ENCODE results near the gene RNPEPL1. TPM values are rescaled to one million over a fixed set of nuclear protein-coding genes. Genes with fewer than 3 reads are reported as not detected.

Gene RNPEPL1
- total RNA-seq, 1 experiment from 2014 or later: 88.2 TPM

DNA sequence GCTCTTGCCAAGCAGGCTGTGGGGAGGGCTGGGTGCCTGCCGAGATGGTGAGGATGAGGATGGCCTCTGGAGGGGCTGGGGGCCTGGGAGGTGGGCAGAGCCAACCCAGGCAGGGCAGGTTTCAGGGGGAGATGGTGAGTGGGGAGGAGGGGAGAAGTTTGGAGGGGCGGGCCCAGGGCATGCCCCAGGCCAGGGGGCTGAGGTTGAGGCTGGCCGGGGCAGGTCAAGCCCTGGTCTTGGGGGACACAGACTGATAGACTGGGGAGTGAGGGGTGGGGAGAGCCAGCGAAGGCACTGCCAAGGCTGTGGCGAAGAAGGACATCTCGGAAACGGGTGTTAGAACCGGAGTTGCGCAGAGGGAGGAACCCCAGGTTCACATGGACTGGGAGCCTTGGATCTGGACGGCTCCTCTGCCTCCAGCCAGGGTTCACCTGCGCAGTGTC is 30.9 kb downstream of the RNPEPL1 start:
- Histone ChIP-seq H3K36me3 (ENCODE audit: control insufficient read depth, insufficient read depth, low read length) (no peaks in the 10 kb centered on the region), H3K4me3 (ENCODE audit: low read depth in 2 of 2, low read length in 2 of 2) (no peak overlapping the region), H3K27me3 (ENCODE audit: control insufficient read depth, insufficient read depth, low read length) (no peaks in the 10 kb centered on the region), H3K9me3 (ENCODE audit: control insufficient read depth, insufficient read depth, low read depth, low read length) (no peaks in the 10 kb centered on the region), H3K4me1 (ENCODE audit: control insufficient read depth, insufficient read depth, low read length) (0 out of 2 replicates have a peak, but pooled peaks cover under 1% of the 10 kb centered on the region), H3K27ac (ENCODE audit: low read length) (no peak overlapping the region)
- CTCF ChIA-PET: no interaction called here
- in situ Hi-C loops (cut with HindIII; ENCODE audit: low pct_unique_long_range_greater_than_20kb, low sequenced_read_pairs) (no loop called here), intact Hi-C loops (cut with micrococcal nuclease; ENCODE audit: unreplicated experiment) (no loop called here)
- ATAC-seq: no peak
- BruUV-seq (replicated peaks): no TSS peak
- POLR2A ChIA-PET: no interaction called here
- no peak for DNase-seq (ENCODE audit: low read depth, low spot score)
- TF ChIP-seq SIN3A (IDR thresholded peaks at IDR 0.05; ENCODE audit: borderline replicate concordance, insufficient read depth, low read depth, low read length) (no peak), TCF7L2 (IDR thresholded peaks at IDR 0.05; ENCODE audit: low read depth, low read length) (no peak), POLR2AphosphoS5 (IDR thresholded peaks at IDR 0.05; ENCODE audit: low read depth, low read length) (no peak)
- TF ChIP-seq, protein P1, sequence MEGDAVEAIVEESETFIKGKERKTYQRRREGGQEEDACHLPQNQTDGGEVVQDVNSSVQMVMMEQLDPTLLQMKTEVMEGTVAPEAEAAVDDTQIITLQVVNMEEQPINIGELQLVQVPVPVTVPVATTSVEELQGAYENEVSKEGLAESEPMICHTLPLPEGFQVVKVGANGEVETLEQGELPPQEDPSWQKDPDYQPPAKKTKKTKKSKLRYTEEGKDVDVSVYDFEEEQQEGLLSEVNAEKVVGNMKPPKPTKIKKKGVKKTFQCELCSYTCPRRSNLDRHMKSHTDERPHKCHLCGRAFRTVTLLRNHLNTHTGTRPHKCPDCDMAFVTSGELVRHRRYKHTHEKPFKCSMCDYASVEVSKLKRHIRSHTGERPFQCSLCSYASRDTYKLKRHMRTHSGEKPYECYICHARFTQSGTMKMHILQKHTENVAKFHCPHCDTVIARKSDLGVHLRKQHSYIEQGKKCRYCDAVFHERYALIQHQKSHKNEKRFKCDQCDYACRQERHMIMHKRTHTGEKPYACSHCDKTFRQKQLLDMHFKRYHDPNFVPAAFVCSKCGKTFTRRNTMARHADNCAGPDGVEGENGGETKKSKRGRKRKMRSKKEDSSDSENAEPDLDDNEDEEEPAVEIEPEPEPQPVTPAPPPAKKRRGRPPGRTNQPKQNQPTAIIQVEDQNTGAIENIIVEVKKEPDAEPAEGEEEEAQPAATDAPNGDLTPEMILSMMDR (IDR thresholded peaks at IDR 0.05): no peak
- TF ChIP-seq, protein P2, sequence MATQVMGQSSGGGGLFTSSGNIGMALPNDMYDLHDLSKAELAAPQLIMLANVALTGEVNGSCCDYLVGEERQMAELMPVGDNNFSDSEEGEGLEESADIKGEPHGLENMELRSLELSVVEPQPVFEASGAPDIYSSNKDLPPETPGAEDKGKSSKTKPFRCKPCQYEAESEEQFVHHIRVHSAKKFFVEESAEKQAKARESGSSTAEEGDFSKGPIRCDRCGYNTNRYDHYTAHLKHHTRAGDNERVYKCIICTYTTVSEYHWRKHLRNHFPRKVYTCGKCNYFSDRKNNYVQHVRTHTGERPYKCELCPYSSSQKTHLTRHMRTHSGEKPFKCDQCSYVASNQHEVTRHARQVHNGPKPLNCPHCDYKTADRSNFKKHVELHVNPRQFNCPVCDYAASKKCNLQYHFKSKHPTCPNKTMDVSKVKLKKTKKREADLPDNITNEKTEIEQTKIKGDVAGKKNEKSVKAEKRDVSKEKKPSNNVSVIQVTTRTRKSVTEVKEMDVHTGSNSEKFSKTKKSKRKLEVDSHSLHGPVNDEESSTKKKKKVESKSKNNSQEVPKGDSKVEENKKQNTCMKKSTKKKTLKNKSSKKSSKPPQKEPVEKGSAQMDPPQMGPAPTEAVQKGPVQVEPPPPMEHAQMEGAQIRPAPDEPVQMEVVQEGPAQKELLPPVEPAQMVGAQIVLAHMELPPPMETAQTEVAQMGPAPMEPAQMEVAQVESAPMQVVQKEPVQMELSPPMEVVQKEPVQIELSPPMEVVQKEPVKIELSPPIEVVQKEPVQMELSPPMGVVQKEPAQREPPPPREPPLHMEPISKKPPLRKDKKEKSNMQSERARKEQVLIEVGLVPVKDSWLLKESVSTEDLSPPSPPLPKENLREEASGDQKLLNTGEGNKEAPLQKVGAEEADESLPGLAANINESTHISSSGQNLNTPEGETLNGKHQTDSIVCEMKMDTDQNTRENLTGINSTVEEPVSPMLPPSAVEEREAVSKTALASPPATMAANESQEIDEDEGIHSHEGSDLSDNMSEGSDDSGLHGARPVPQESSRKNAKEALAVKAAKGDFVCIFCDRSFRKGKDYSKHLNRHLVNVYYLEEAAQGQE (IDR thresholded peaks at IDR 0.05; ENCODE audit: insufficient read depth in 1 of 2, low read depth in 2 of 2, low read length in 1 of 2): no peak

DNA sequence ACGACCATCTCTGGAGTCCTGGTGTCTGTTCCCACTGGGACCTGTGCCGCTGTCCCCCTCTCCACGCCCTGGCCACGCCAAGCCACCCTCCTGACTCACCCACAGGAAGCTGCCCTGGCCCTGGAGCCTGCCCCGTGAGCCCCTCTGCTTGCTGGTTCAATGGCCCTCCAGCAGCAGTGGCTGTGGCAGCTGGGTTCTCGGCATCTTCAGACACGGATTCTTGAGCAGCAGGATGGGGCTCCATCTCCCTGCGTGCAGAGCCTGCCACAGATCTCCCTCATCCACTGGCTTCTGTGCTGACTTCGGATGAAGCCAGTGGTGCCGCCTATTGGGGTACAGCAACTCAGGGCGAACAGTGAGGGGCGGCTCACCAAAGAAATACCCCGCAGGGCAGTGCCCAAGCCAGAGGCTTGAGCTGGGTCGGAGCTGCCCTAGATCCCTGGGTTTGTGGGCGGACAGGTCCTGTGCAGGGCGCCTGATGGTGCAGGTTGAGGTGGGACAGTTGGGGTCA is 32.2 kb downstream of the RNPEPL1 start:
- no peaks in the 10 kb centered on the region for H3K27me3 ChIP-seq (ENCODE audit: control insufficient read depth, insufficient read depth, low read length)
- in situ Hi-C loops (cut with HindIII; ENCODE audit: low pct_unique_long_range_greater_than_20kb, low sequenced_read_pairs) (no loop called here), intact Hi-C loops (cut with micrococcal nuclease; ENCODE audit: unreplicated experiment) (no loop called here)
- H3K9me3 ChIP-seq (ENCODE audit: control insufficient read depth, insufficient read depth, low read depth, low read length): no peaks in the 10 kb centered on the region
- ChIA-PET POLR2A (no interaction called here), CTCF (no interaction called here)
- H3K27ac ChIP-seq (ENCODE audit: low read length): no peak overlapping the region
- DNase-seq (ENCODE audit: low read depth, low spot score) (no peak), ATAC-seq (no peak)
- BruUV-seq (replicated peaks): no TSS peak
- TF ChIP-seq TCF7L2 (IDR thresholded peaks at IDR 0.05; ENCODE audit: low read depth, low read length): no peak
- TF ChIP-seq, protein P1 (IDR thresholded peaks at IDR 0.05): no peak
- no peak overlapping the region for H3K4me3 ChIP-seq (ENCODE audit: low read depth in 2 of 2, low read length in 2 of 2)
- no peaks in the 10 kb centered on the region for H3K36me3 ChIP-seq (ENCODE audit: control insufficient read depth, insufficient read depth, low read length)
- H3K4me1 ChIP-seq (ENCODE audit: control insufficient read depth, insufficient read depth, low read length): 0 out of 2 replicates have a peak, but pooled peaks cover 4% of the 10 kb centered on the region
